Gastrocnemius medialis (tissue), 4 donors: ENCODE measurements around the gene NANOGP8. TPM values are rescaled to one million over a fixed set of nuclear protein-coding genes. Genes with fewer than 3 reads are reported as not detected.

Source experiments
- ATAC-seq, 2 donors: fragments of 150-250 bp; one replicate each; pipeline ENCODE4 v1.9.1; 2016
- DNase-seq, 2 donors: peaks; one replicate each; pipeline ENCODE4 v3.0.0-alpha.2; 2019
- H3K27ac ChIP-seq, 4 donors: fragments of 200-600 bp; sonication (generic); 1 replicate in 1 of 4; 2 replicates in 3 of 4; pipeline ENCODE4 v1.5.1; 2016 to 2018; ENCODE audit warnings: mild to moderate bottlenecking in 2 of 4, moderate library complexity in 1 of 4
- H3K27me3 ChIP-seq, 3 donors: fragments of 200-600 bp; sonication (generic) in 2 of 3; 1 replicate in 1 of 3; 2 replicates in 2 of 3; pipeline versions ENCODE4 v1.5.1 to v1.6.0; 2016 to 2019; ENCODE audit warnings: mild to moderate bottlenecking in 1 of 3, moderate library complexity in 1 of 3
- H3K36me3 ChIP-seq, 2 donors: fragments of 200-600 bp; sonication (generic) in 1 of 2; one replicate each; pipeline ENCODE4 v1.5.1; 2017 to 2018
- H3K4me1 ChIP-seq, 2 donors: fragments of 200-600 bp; sonication (generic) in 1 of 2; one replicate each; pipeline ENCODE4 v1.5.1; 2016 to 2017; ENCODE audit warnings: mild to moderate bottlenecking in 2 of 2
- H3K4me3 ChIP-seq, 4 donors: fragments of 200-600 bp; sonication (generic) in 3 of 4; 1 replicate in 1 of 4; 2 replicates in 3 of 4; pipeline ENCODE4 v1.5.1; 2016 to 2019; ENCODE audit warnings: mild to moderate bottlenecking in 2 of 4
- H3K9me3 ChIP-seq, 3 donors: fragments of 200-600 bp; sonication (generic) in 2 of 3; 1 replicate in 1 of 3; 2 replicates in 2 of 3; pipeline ENCODE4 v1.5.1; 2016 to 2019
- CTCF ChIP-seq, 5 experiments: fragments of 450-650 bp in 3 of 5; fragments of 200-600 bp in 2 of 5; sonication (generic) in 2 of 5; IDR thresholded peaks in 4 of 5; conservative IDR thresholded peaks in 1 of 5; 1 replicate in 4 of 5; 2 replicates in 1 of 5; pipeline ENCODE4 v1.5.1; 2016 to 2019; ENCODE audit warnings: antibody characterized with exemption in 5 of 5, mild to moderate bottlenecking in 3 of 5, moderate library complexity in 3 of 5
- POLR2A ChIP-seq, 2 donors: fragments of 450-650 bp; IDR thresholded peaks; one replicate each; pipeline ENCODE4 v1.6.1; 2017; ENCODE audit warnings: antibody characterized with exemption in 2 of 2, mild to moderate bottlenecking in 2 of 2, moderate library complexity in 2 of 2
- in situ Hi-C, 4 donors: fragments of 200-750 bp; cut with MboI; loops; one replicate each; pipeline versions ENCODE4 v1.15.0 to v1.8.0; 2017; ENCODE audit warnings: low sequenced_read_pairs in 4 of 4
- intact Hi-C: fragments of 100-400 bp; cut with DNase I; formaldehyde crosslinking; loops from one replicate; pipeline ENCODE4 v1.15.1; 2023; ENCODE audit warnings: low total_unique reads
- total RNA-seq, 4 donors: library from RNA; depleted of rRNA; stranded (reverse); fragments of >200 nt; gene quantifications; one replicate each; pipeline versions ENCODE4 v1.1.0 to v1.2.3, GENCODE V29; 2016

NANOGP8 gene
- total RNA-seq, 4 donors from 2014 or later: not detected

GRCh38 chr15:35067496-35068347 is 17.4 kb downstream of the NANOGP8 start:
- Histone ChIP-seq H3K9me3 (no peaks in the 10 kb centered on the region), H3K4me1 (no peaks in the 10 kb centered on the region), H3K4me3 (no peak overlapping the region), H3K27ac (no peak overlapping the region), H3K36me3 (no peaks in the 10 kb centered on the region), H3K27me3 (no peaks in the 10 kb centered on the region)
- ATAC-seq (no peak), DNase-seq (no peak)
- TF ChIP-seq POLR2A (IDR thresholded peaks at IDR 0.05) (no peak), CTCF (IDR thresholded peaks at IDR 0.05 in 4 of 5, conservative IDR thresholded peaks at IDR 0.05 in 1 of 5) (no peak)
- intact Hi-C loops: no loop called here
- in situ Hi-C loops: no loop called here

GRCh38 chr15:35066094-35066493 is 19.0 kb downstream of the NANOGP8 start:
- DNase-seq: no peak
- in situ Hi-C loops: no loop called here
- Histone ChIP-seq H3K27ac (no peak overlapping the region), H3K9me3 (no peaks in the 10 kb centered on the region), H3K36me3 (no peaks in the 10 kb centered on the region), H3K27me3 (no peaks in the 10 kb centered on the region), H3K4me1 (no peaks in the 10 kb centered on the region), H3K4me3 (no peak overlapping the region)
- TF ChIP-seq CTCF (IDR thresholded peaks at IDR 0.05 in 4 of 5, conservative IDR thresholded peaks at IDR 0.05 in 1 of 5) (no peak), POLR2A (IDR thresholded peaks at IDR 0.05) (no peak)
- ATAC-seq: no peak
- intact Hi-C loops: no loop called here

GRCh38 chr15:35064576-35065190 is 20.4 kb downstream of the NANOGP8 start:
- DNase-seq: no peak
- Histone ChIP-seq H3K27ac (no peak overlapping the region), H3K9me3 (no peaks in the 10 kb centered on the region), H3K4me1 (no peaks in the 10 kb centered on the region), H3K36me3 (no peaks in the 10 kb centered on the region), H3K27me3 (no peaks in the 10 kb centered on the region), H3K4me3 (no peak overlapping the region)
- TF ChIP-seq CTCF (IDR thresholded peaks at IDR 0.05 in 4 of 5, conservative IDR thresholded peaks at IDR 0.05 in 1 of 5) (no peak), POLR2A (IDR thresholded peaks at IDR 0.05) (no peak)
- ATAC-seq: no peak
- in situ Hi-C loops (no loop called here), intact Hi-C loops (no loop called here)

GRCh38 chr15:35062738-35063099 is 22.4 kb downstream of the NANOGP8 start:
- intact Hi-C loops: no loop called here
- no peaks in the 10 kb centered on the region for H3K27me3 ChIP-seq
- ATAC-seq: no peak
- H3K36me3 ChIP-seq: no peaks in the 10 kb centered on the region
- H3K9me3 ChIP-seq: no peaks in the 10 kb centered on the region
- TF ChIP-seq POLR2A (IDR thresholded peaks at IDR 0.05): no peak
- TF ChIP-seq CTCF (IDR thresholded peaks at IDR 0.05 in 4 of 5, conservative IDR thresholded peaks at IDR 0.05 in 1 of 5): no peak
- in situ Hi-C loops: no loop called here
- no peak overlapping the region for H3K4me3 ChIP-seq
- H3K4me1 ChIP-seq: no peaks in the 10 kb centered on the region
- no peak overlapping the region for H3K27ac ChIP-seq
- DNase-seq: no peak
